Subcutaneous abdominal adipose tissue (tissue), 5 donors: ENCODE measurements around the gene UTF1.

Experiments
- H3K27ac ChIP-seq: one replicate; pipeline ENCODE4 v1.7.0; 2013; ENCODE audit warnings: low read depth, mild to moderate bottlenecking, inconsistent platforms, low read length, moderate library complexity
- H3K27me3 ChIP-seq, 5 donors: one replicate each; pipeline ENCODE4 v1.7.0; 2013; ENCODE audit warnings: low read length in 5 of 5, inconsistent platforms in 1 of 5; ENCODE audit not compliant: control insufficient read depth in 5 of 5, insufficient read depth in 4 of 5
- H3K36me3 ChIP-seq, 5 donors: one replicate each; pipeline ENCODE4 v1.7.0; 2013; ENCODE audit warnings: low read length in 5 of 5; ENCODE audit not compliant: control insufficient read depth in 5 of 5, insufficient read depth in 5 of 5
- H3K4me1 ChIP-seq, 5 donors: one replicate each; pipeline ENCODE4 v1.7.0; 2013; ENCODE audit warnings: low read length in 5 of 5, mild to moderate bottlenecking in 3 of 5, moderate library complexity in 1 of 5; ENCODE audit not compliant: control insufficient read depth in 5 of 5, insufficient read depth in 5 of 5
- H3K4me3 ChIP-seq, 5 donors: one replicate each; pipeline ENCODE4 v1.7.0; 2013; ENCODE audit warnings: low read length in 5 of 5, low read depth in 1 of 5
- H3K9ac ChIP-seq, 5 donors: one replicate each; pipeline ENCODE4 v1.7.0; 2013; ENCODE audit warnings: low read length in 5 of 5, mild to moderate bottlenecking in 4 of 5, moderate library complexity in 3 of 5
- H3K9me3 ChIP-seq, 5 donors: one replicate each; pipeline ENCODE4 v1.7.0; 2013; ENCODE audit warnings: low read length in 5 of 5; ENCODE audit not compliant: control insufficient read depth in 5 of 5
- donor health status: healthy.
- donor health status: healthy.
- donor health status: healthy.
- donor health status: healthy.
- donor health status: healthy.

Gene UTF1

DNA sequence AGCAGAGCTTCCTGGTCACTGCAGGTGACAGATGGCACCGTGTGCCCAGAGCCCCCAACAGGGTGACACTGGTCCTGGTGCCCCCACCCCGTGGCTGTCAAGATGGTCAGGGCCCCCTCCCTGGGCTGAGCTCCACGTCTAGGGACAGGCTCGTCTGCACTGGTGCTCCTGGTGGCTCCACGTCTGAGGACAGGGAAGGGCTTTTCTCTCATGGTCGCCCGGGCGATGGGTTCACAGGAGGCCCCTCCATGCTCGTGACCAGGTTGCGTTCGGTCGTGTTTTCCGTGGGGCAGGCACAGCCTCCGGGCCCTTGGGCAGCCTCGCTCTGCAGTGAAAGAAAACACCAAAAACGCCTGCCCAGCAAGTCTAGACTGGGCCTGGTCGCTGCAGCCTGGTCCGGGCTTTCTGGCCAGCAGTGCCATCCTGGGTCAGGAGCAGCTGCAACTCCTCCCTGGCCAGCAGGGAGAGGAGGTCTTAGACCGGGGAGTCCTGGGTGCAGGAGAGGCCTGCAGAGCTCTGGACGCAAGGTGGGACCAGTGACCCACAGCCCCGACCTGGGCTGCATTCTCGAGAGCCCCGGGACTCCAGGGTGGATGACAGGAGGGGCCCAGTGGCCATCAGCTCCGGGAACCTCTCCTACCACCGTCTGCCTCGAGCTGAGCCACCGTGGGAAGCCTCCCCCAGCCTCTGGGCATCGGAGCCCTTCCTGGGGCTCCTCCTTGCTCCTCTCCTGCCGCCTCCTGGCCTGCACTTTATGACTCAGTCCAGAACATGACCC, 27.9 kb upstream of the UTF1 start:
- no peaks in the 10 kb centered on the region for H3K4me1 ChIP-seq
- H3K9me3 ChIP-seq = no peaks in the 10 kb centered on the region
- no peaks in the 10 kb centered on the region for H3K36me3 ChIP-seq
- no peak overlapping the region for H3K9ac ChIP-seq
- H3K27ac ChIP-seq = no peak overlapping the region
- H3K27me3 ChIP-seq = peaks cover 0 to 9% (median 7%) of the 10 kb centered on the region in 5 donors
- no peak overlapping the region for H3K4me3 ChIP-seq

DNA sequence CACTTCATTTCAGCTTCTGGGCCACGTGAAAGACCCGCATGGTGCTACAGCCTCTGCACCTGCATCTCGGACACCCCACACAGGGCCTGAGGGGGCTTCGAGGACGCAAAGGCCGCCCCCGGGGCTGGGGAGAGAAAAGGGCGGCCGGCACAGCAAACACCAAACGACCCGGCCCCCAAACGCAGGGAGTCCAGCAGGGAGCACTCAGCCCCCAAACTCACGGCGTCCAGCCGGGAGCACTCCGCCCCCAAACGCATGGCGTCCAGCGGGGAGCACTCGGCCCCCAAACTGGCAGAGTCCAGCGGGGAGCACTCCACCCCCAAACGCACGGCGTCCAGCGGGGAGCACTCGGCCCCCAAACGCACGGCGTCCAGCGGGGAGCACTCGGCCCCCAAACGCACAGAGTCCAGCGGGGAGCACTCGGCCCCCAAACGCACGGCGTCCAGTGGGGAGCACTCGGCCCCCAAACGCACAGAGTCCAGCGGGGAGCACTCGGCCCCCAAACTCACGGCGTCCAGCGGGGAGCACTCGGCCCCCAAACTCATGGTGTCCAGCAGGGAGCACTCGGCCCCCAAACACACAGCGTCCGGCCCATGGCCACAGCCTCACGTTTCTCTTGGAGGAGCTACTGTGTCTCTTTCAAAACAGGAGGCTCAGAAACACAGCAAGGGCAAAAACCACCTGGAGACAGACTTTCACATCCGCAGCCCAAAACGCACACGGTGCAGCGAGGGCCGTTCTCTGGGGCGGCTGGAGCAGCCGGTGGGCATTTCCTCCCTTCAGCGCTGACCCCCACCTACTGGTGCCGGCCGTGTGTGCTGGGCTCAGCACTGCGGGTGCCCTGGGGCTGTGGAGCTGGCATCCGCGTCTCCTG, 27.0 kb upstream of the UTF1 start:
- Histone ChIP-seq H3K4me1 (no peaks in the 10 kb centered on the region), H3K27ac (no peak overlapping the region), H3K9me3 (no peaks in the 10 kb centered on the region), H3K36me3 (no peaks in the 10 kb centered on the region), H3K9ac (no peak overlapping the region), H3K27me3 (peaks cover 0 to 9% (median 5%) of the 10 kb centered on the region in 5 donors), H3K4me3 (no peak overlapping the region)

DNA sequence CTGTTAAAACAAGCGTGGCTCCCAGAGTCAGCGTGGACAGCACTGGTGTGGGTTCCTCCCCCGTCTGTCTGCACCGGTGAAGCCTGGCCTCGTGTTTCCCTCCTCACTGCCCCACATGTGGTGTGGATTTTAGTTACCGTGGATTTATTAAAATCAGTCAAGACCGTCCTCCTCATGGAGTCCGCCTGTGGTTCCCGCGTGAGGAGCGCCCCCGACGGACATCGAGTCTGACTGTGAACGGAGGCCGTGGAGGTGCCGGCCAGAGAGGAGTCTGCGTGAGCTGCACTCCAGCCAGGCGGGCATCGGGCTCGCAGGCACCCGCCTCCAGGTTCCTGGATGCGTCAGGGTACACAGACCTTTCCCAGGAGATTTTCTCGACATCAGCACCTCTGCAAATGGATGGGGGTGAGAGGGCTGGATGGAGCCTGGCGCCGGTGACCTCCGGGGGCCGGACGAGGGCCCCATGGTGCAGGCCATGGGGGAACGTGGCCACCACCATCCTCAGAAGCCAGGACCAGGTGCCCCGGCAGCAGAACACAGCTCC, 26.3 kb upstream of the UTF1 start:
- Histone ChIP-seq H3K4me3 (no peak overlapping the region), H3K27ac (no peak overlapping the region), H3K9me3 (no peaks in the 10 kb centered on the region), H3K36me3 (no peaks in the 10 kb centered on the region), H3K4me1 (no peaks in the 10 kb centered on the region), H3K27me3 (peaks cover 0 to 11% (median 5%) of the 10 kb centered on the region in 5 donors), H3K9ac (no peak overlapping the region)

DNA sequence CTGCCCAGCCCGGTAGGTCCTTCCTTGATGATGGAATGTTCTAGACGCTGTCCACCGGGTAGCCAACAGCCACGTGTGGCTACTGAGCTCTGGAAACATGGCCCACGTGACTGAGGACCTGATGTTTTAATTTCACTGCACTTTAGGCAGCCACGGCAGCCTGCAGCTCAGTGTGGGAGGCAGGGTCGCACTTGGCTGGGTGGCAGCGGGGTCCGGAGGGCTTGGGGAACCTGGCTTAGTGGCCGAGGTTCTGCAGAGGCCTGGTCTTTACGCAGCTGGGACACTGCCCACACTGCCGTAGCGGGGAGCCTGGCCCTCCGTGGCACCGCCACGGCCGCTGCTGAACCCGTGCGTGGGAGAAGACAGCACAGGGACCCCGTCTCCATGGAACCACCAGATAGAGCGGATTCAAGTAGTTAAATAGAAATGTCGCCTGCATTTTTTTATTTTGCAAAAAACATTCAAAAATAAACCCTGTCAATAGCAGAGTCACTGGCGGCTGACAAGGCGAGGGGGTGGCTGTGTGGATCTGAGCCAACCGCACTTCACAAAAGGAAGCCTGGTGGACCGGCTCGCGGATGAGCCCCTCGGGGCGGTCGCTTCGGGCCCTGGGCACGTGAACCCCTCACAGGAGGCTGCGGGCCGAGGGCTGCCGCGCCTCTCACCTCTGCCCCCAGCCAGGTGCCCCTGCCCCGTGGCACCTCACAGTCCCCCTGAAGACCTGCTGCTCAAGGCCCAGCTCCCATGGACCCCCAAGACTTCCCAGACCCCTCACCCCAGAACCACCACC, 25.6 kb upstream of the UTF1 start:
- H3K36me3 ChIP-seq = no peaks in the 10 kb centered on the region
- no peaks in the 10 kb centered on the region for H3K4me1 ChIP-seq
- no peak overlapping the region for H3K9ac ChIP-seq
- H3K27me3 ChIP-seq = peaks cover 0 to 8% (median 4%) of the 10 kb centered on the region in 5 donors
- no peak overlapping the region for H3K4me3 ChIP-seq
- H3K27ac ChIP-seq = no peak overlapping the region
- peaks cover 0 to 3% (median 0%) of the 10 kb centered on the region in 5 donors for H3K9me3 ChIP-seq

DNA sequence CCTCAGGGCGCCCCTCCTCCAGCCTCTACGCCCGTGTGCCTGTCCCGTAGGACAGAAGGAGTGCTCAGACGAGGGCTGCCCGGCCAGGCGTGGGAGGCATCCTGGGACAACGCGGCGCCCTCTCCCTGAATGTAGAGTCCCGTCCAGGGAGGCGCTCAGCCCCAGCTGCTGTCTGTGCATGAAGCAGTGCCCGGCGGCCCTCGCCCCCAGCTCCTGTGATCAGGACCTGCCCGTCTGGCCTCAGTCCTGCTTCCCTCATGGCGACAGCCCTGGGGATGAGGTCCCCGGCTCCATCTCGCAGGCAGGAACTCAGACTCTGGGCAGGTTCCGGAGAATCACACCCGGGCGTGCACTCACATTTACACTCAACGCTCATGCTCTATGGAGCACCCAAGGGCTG, 24.9 kb upstream of the UTF1 start:
- Histone ChIP-seq H3K27me3 (peaks cover 0 to 4% (median 0%) of the 10 kb centered on the region in 5 donors), H3K27ac (no peak overlapping the region), H3K9ac (no peak overlapping the region), H3K9me3 (peaks cover 0 to 3% (median 0%) of the 10 kb centered on the region in 5 donors), H3K36me3 (no peaks in the 10 kb centered on the region), H3K4me1 (no peaks in the 10 kb centered on the region), H3K4me3 (no peak overlapping the region)

DNA sequence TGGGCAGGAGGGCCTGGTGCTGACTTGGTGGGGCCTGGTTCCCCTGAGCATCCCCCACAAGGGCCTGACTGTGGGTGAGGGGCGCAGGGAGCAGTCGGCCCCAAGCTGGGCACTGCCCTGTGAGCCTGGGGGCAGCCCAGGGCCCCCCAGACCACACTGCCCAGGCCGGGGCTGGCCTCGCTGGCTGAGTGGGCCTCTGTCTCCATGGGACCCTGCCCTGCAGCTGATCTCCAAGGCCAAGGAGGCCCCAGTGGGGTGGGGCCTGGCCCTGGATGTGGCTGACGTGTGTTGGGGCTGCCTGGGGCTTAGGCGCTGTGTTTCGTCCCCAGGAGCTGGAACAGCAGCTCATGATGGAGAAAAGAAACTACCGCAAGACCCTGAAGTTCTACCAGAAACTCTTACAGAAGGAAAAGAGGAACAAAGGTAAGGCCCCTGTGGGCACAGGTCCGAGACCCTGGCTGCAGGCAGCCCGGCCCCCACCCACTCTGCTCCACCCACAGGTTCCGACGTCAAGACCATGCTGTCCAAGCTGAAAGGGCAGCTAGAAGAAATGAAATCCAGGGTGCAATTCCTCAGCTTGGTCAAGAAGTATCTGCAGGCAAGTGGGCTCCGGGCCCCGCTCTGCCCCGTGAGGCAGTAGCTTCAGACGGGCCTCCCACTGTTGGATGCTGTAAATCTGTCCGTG, 23.5 kb upstream of the UTF1 start:
- Histone ChIP-seq H3K4me3 (no peak overlapping the region), H3K9ac (no peak overlapping the region), H3K27ac (no peak overlapping the region), H3K9me3 (peaks cover 0 to 3% (median 0%) of the 10 kb centered on the region in 5 donors), H3K36me3 (no peaks in the 10 kb centered on the region), H3K4me1 (no peaks in the 10 kb centered on the region), H3K27me3 (peaks cover 0 to 6% (median 4%) of the 10 kb centered on the region in 5 donors)

DNA sequence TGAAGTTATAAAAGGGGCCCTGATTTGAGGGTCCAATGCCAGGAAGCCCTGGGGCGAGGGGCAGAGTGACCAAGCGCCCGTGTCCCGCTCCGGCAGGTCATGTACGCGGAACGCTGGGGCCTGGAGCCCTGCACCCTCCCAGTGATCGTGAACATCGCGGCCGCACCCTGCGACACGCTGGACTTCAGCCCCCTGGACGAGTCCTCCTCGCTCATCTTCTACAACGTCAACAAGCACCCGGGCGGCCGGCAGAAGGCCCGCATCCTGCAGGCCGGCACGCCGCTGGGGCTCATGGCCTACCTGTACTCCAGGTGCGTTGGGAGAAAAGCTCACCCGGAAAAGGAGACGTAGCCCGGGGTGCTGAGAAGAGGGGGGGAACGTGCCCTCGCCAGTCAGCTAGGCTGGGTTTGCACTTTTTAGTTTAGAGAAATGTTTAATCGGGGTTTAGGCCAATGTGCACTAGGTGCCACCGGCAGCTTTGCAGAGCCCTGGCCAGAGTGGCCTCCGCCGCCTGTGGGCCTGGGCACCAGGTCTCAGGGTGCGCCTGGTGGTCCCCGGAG, 22.9 kb upstream of the UTF1 start:
- peaks cover 0 to 9% (median 4%) of the 10 kb centered on the region in 5 donors for H3K27me3 ChIP-seq
- H3K27ac ChIP-seq = no peak overlapping the region
- no peak overlapping the region for H3K4me3 ChIP-seq
- H3K9me3 ChIP-seq = peaks cover 0 to 3% (median 0%) of the 10 kb centered on the region in 5 donors
- H3K4me1 ChIP-seq = no peaks in the 10 kb centered on the region
- H3K36me3 ChIP-seq = no peaks in the 10 kb centered on the region
- H3K9ac ChIP-seq = no peak overlapping the region

DNA sequence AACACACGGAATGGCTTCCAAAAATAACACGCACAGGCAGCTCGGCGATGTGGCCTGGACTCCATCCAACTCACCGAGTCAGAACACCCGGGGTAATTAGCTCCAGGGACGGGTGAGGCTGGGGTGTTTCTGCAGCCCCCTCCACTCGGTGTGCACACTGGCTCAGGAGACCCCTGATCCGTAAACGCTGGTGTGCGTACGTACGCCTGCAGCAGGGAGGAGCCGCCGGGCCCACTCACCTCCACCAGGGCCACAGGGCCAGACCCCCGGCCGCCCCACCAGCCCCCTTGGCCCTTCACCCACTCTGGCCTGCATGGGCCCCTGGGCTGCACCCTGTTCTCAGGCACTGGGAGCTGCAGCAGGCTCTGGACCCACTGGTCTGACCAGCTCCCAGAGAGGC, 22.4 kb upstream of the UTF1 start:
- peaks cover 0 to 3% (median 0%) of the 10 kb centered on the region in 5 donors for H3K9me3 ChIP-seq
- no peak overlapping the region for H3K4me3 ChIP-seq
- no peaks in the 10 kb centered on the region for H3K36me3 ChIP-seq
- H3K9ac ChIP-seq = no peak overlapping the region
- no peak overlapping the region for H3K27ac ChIP-seq
- peaks cover 0 to 9% (median 4%) of the 10 kb centered on the region in 5 donors for H3K27me3 ChIP-seq
- H3K4me1 ChIP-seq = no peaks in the 10 kb centered on the region

DNA sequence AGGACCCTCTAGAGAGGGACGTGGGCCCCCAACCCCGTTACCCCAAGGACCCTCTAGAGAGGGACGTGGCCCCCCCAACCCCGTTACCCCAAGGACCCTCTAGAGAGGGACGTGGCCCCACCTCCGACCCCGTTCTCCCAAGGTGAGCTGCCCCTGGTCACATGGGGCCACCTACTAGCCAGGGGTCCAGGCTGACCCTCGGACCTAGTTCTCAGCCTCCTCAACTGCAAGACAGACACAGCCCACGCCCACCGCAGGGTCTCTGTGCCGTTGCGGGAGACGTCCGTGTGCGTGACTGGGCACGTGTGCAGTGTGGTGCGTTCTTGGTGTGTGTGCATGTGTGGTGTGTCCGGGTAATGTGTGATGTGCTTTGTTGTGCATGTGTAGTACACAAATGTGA, 21.6 kb upstream of the UTF1 start:
- Histone ChIP-seq H3K9ac (no peak overlapping the region), H3K27me3 (peaks cover 3 to 9% (median 4%) of the 10 kb centered on the region in 5 donors), H3K27ac (no peak overlapping the region), H3K4me3 (no peak overlapping the region), H3K4me1 (no peaks in the 10 kb centered on the region), H3K36me3 (no peaks in the 10 kb centered on the region), H3K9me3 (peaks cover 0 to 3% (median 0%) of the 10 kb centered on the region in 5 donors)
